ENCODE data around the gene PAEP.

GRCh38 chr9:135588371-135588770, 26.8 kb downstream of the PAEP start:
- no peak for TF ChIP-seq POLR2A (IDR thresholded peaks at IDR 0.05)
- TF ChIP-seq CTCF (IDR thresholded peaks at IDR 0.05), result no peak

Measured in uterus (tissue), 2 donors.